Activated naive CD4-positive, alpha-beta T cell treated with anti-CD3 and anti-CD28 coated beads, Interleukin-2, amount 50 U/mL, for 16 hours (primary cell): Measurements from ENCODE around the gene AKAP12.
A peak's percentile ranks its signal among the peaks of the same experiment; 100 is the strongest.

Experiments
- DNase-seq: peaks from one replicate; pipeline ENCODE4 v3.0.0-alpha.2; 2020

The AKAP12 gene

GRCh38 chr6:151388997-151389617, 149.3 kb downstream of the AKAP12 start:
- DNase-seq: no peak

GRCh38 chr6:151389618-151390275, 150.0 kb downstream of the AKAP12 start:
- DNase-seq: peak; percentile 48

GRCh38 chr6:151390276-151390850, 150.6 kb downstream of the AKAP12 start:
- peak; percentile 99 for DNase-seq

GRCh38 chr6:151390851-151391470, 151.2 kb downstream of the AKAP12 start:
- peak; percentile 83 for DNase-seq

GRCh38 chr6:151391471-151392413, 152.0 kb downstream of the AKAP12 start, which contains the start of gene ZBTB2:
Gene ZBTB2 (minus strand): TSS chr6:151391559. CDS start chr6:151373637, 17,922 bp downstream.
- peak; percentile 61 for DNase-seq

- DNase-seq: no peak
Measured at GRCh38 chr6:151392427-151392826, 152.7 kb downstream of the AKAP12 start.

- no peak for DNase-seq
Measured at GRCh38 chr6:151393410-151393809, 153.6 kb downstream of the AKAP12 start.

GRCh38 chr6:151399679-151400078, 159.9 kb downstream of the AKAP12 start:
- no peak for DNase-seq

GRCh38 chr6:151400473-151400872, 160.7 kb downstream of the AKAP12 start:
- no peak for DNase-seq

- DNase-seq: no peak
Measured at GRCh38 chr6:151402228-151402627, 162.5 kb downstream of the AKAP12 start.

- DNase-seq: no peak
Measured at GRCh38 chr6:151403919-151404308, 164.1 kb downstream of the AKAP12 start.
